Measurements from ENCODE around the gene THRB. TPM values are rescaled to one million over a fixed set of nuclear protein-coding genes. Genes with fewer than 3 reads are reported as not detected.
"Not testable (repeated sequence)": the region's sequence is repeated elsewhere in the genome, so short reads cannot be mapped to it uniquely, and the experiment has no call there.

Gene THRB
- total and polyA plus RNA-seq, 5 donors from 2014 or later = 0.30 TPM; not detected in 4

DNA sequence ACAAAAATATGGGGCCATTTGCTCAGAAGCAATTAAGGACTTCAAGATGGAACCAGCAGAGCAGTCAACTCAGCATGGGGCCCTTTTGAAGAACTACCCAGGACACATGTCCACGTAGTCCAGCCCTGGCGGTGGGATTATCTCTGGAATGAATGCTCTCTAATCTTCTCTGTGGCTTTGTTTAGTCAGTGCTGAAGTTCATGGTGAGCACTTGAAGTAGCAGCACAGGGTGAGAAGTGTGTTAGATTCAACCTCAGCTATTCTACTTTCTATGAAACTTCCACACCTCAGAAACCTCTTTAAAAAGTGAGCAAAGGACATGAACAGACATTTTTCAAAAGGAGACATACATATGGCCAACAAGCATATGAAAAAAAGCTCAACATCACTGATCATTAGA, 74.4 kb downstream of the THRB start:
- no peaks in the 10 kb centered on the region for H3K27me3 ChIP-seq (ENCODE audit: control insufficient read depth, insufficient read depth, low read length)
- H3K9me3 ChIP-seq (ENCODE audit: control insufficient read depth in 2 of 2, low read length in 2 of 2) = no peaks in the 10 kb centered on the region
- H3K4me3 Mint-ChIP-seq = no peak overlapping the region
- H3K9me3 Mint-ChIP-seq = peaks cover 0 to 5% (median 3%) of the 10 kb centered on the region in 7 donors
- H3K4me3 ChIP-seq (ENCODE audit: low read depth, low read length) = no peak overlapping the region
- DNase-seq = no peak
- H3K36me3 ChIP-seq (ENCODE audit: control insufficient read depth, insufficient read depth, low read length) = no peaks in the 10 kb centered on the region
- ATAC-seq (ENCODE audit: low read depth in 2 of 2) = no peak
- no peaks in the 10 kb centered on the region for H3K4me1 ChIP-seq (ENCODE audit: control insufficient read depth, insufficient read depth, low read length, poor library complexity, severe bottlenecking)
- no peaks in the 10 kb centered on the region for H3K4me1 Mint-ChIP-seq
- no peaks in the 10 kb centered on the region for H3K27me3 Mint-ChIP-seq
- no peak overlapping the region for H3K27ac ChIP-seq (ENCODE audit: insufficient read depth, low read length, poor library complexity, severe bottlenecking)
- H3K36me3 Mint-ChIP-seq = no peaks in the 10 kb centered on the region
- no peak overlapping the region for H3K27ac Mint-ChIP-seq

- Histone ChIP-seq H3K4me1 (ENCODE audit: control insufficient read depth, insufficient read depth, low read length, poor library complexity, severe bottlenecking) (no peaks in the 10 kb centered on the region), H3K9me3 (ENCODE audit: control insufficient read depth in 2 of 2, low read length in 2 of 2) (peaks cover 0 to 3% of the 10 kb centered on the region in 2 experiments), H3K27ac (ENCODE audit: insufficient read depth, low read length, poor library complexity, severe bottlenecking) (no peak overlapping the region), H3K27me3 (ENCODE audit: control insufficient read depth, insufficient read depth, low read length) (no peaks in the 10 kb centered on the region), H3K4me3 (ENCODE audit: low read depth, low read length) (no peak overlapping the region), H3K36me3 (ENCODE audit: control insufficient read depth, insufficient read depth, low read length) (no peaks in the 10 kb centered on the region)
- peaks cover 0 to 5% (median 3%) of the 10 kb centered on the region in 7 donors for H3K9me3 Mint-ChIP-seq
- no peak overlapping the region for H3K27ac Mint-ChIP-seq
- no peaks in the 10 kb centered on the region for H3K27me3 Mint-ChIP-seq
- H3K36me3 Mint-ChIP-seq = no peaks in the 10 kb centered on the region
- H3K4me1 Mint-ChIP-seq = no peaks in the 10 kb centered on the region
- ATAC-seq (ENCODE audit: low read depth in 2 of 2) (no peak), DNase-seq (no peak)
- H3K4me3 Mint-ChIP-seq = no peak overlapping the region
Observed at GRCh38 chr3:24419067-24419791, 75.4 kb downstream of the THRB start.

DNA sequence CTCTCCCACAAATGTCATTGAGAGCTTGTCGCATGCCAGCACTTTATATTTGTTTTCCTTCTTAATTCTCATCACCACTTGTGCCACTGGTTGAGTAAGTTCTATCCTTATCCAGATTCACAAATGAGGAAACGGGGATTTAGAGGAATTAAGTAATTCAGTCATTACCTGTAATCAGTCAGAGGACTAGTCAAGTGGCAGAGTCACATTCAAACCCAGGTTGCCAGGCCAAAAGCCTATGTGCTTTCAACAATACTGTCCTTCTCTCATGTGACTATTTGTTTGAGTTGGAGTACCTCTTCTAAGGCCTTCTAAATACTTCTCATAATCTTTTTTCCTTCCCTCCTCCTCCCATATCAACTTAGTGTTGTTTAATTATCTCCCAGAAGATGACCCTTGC, 76.9 kb downstream of the THRB start:
- DNase-seq (no peak), ATAC-seq (ENCODE audit: low read depth in 2 of 2) (no peak)
- H3K4me3 Mint-ChIP-seq = no peak overlapping the region
- Histone ChIP-seq H3K27me3 (ENCODE audit: control insufficient read depth, insufficient read depth, low read length) (no peaks in the 10 kb centered on the region), H3K4me1 (ENCODE audit: control insufficient read depth, insufficient read depth, low read length, poor library complexity, severe bottlenecking) (no peaks in the 10 kb centered on the region), H3K36me3 (ENCODE audit: control insufficient read depth, insufficient read depth, low read length) (no peaks in the 10 kb centered on the region), H3K4me3 (ENCODE audit: low read depth, low read length) (no peak overlapping the region), H3K9me3 (ENCODE audit: control insufficient read depth in 2 of 2, low read length in 2 of 2) (peaks cover 0 to 3% of the 10 kb centered on the region in 2 experiments), H3K27ac (ENCODE audit: insufficient read depth, low read length, poor library complexity, severe bottlenecking) (no peak overlapping the region)
- no peaks in the 10 kb centered on the region for H3K36me3 Mint-ChIP-seq
- H3K9me3 Mint-ChIP-seq = peaks cover 0 to 5% (median 3%) of the 10 kb centered on the region in 7 donors
- H3K27ac Mint-ChIP-seq = no peak overlapping the region
- no peaks in the 10 kb centered on the region for H3K27me3 Mint-ChIP-seq
- no peaks in the 10 kb centered on the region for H3K4me1 Mint-ChIP-seq

DNA sequence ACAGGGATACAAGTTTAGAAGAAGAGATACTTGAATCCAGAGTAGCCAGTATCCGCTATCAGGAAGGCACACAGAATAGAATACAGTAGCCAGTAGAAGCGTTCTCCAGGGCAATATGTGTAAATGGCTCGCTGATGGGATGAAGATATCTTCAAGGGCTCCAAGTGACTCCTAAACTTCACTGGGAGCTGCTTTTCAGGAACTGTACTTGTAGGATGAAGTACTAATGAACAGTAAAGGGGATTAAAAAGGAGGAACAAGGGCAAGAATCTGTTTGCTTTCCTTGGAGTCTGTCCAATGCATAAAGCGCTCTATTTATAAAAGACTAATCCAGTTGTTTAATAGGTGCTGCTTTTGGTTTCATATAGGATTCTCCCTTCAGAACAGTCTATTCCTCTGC, 78.4 kb downstream of the THRB start:
- Histone ChIP-seq H3K36me3 (ENCODE audit: control insufficient read depth, insufficient read depth, low read length) (no peaks in the 10 kb centered on the region), H3K27me3 (ENCODE audit: control insufficient read depth, insufficient read depth, low read length) (no peaks in the 10 kb centered on the region), H3K27ac (ENCODE audit: insufficient read depth, low read length, poor library complexity, severe bottlenecking) (no peak overlapping the region), H3K4me3 (ENCODE audit: low read depth, low read length) (no peak overlapping the region), H3K9me3 (ENCODE audit: control insufficient read depth in 2 of 2, low read length in 2 of 2) (peaks cover 0 to 3% of the 10 kb centered on the region in 2 experiments), H3K4me1 (ENCODE audit: control insufficient read depth, insufficient read depth, low read length, poor library complexity, severe bottlenecking) (no peaks in the 10 kb centered on the region)
- Mint-ChIP-seq H3K9me3 (peaks cover 0 to 5% (median 2%) of the 10 kb centered on the region in 7 donors), H3K27me3 (no peaks in the 10 kb centered on the region), H3K27ac (no peak overlapping the region), H3K4me1 (no peaks in the 10 kb centered on the region), H3K4me3 (no peak overlapping the region), H3K36me3 (no peaks in the 10 kb centered on the region)
- DNase-seq = no peak
- no peak for ATAC-seq (ENCODE audit: low read depth in 2 of 2)

DNA sequence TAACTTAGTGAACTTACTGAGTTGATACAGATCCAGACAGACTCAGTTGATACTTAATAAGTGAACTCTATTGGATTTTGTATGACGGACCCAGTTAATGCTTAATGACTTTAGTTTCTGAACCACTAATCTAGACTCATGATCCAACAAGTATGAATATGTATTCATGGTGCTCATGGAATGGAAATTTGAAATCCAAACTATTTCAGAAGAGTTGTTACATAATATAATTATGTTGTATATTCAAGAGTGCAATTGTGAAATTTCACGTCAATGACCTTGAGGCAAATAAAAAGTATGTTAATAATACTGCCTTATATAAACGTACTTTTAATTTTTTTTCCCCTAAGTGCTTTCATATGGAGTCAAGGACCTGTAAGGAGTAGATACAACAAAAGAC, 78.8 kb downstream of the THRB start:
- ATAC-seq (ENCODE audit: low read depth in 2 of 2) = no peak
- DNase-seq = no peak
- H3K27me3 Mint-ChIP-seq = no peaks in the 10 kb centered on the region
- H3K36me3 ChIP-seq (ENCODE audit: control insufficient read depth, insufficient read depth, low read length) = no peaks in the 10 kb centered on the region
- H3K27me3 ChIP-seq (ENCODE audit: control insufficient read depth, insufficient read depth, low read length) = no peaks in the 10 kb centered on the region
- no peaks in the 10 kb centered on the region for H3K36me3 Mint-ChIP-seq
- H3K4me3 ChIP-seq (ENCODE audit: low read depth, low read length) = no peak overlapping the region
- no peak overlapping the region for H3K27ac ChIP-seq (ENCODE audit: insufficient read depth, low read length, poor library complexity, severe bottlenecking)
- no peaks in the 10 kb centered on the region for H3K4me1 ChIP-seq (ENCODE audit: control insufficient read depth, insufficient read depth, low read length, poor library complexity, severe bottlenecking)
- peaks cover 0 to 5% (median 1%) of the 10 kb centered on the region in 7 donors for H3K9me3 Mint-ChIP-seq
- H3K27ac Mint-ChIP-seq = no peak overlapping the region
- peaks cover 0 to 3% of the 10 kb centered on the region in 2 experiments for H3K9me3 ChIP-seq (ENCODE audit: control insufficient read depth in 2 of 2, low read length in 2 of 2)
- no peak overlapping the region for H3K4me3 Mint-ChIP-seq
- no peaks in the 10 kb centered on the region for H3K4me1 Mint-ChIP-seq

DNA sequence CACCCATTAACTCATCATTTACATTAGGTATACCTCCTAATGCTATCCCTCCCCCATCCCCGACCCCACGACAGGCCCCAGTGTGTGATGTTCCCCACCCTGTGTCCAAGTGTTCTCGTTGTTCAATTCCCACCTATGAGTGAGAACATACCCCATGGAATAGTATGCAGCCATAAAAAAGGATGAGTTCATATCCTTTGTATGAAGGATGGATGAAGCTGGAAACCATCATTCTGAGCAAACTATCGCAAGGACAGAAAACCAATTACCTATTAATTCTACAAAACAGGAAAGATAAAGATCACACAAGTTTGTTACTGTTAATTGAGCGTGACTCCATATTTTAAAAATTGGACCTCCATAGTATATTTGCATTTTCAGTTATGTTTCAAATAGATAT, 81.0 kb downstream of the THRB start:
- not testable (repeated sequence) for DNase-seq; H3K9me3 ChIP-seq (ENCODE audit: control insufficient read depth in 2 of 2, low read length in 2 of 2); H3K4me3 Mint-ChIP-seq; ATAC-seq (ENCODE audit: low read depth in 2 of 2); H3K4me1 Mint-ChIP-seq; H3K36me3 Mint-ChIP-seq; H3K9me3 Mint-ChIP-seq; H3K4me3 ChIP-seq (ENCODE audit: low read depth, low read length); H3K27ac ChIP-seq (ENCODE audit: insufficient read depth, low read length, poor library complexity, severe bottlenecking); H3K27me3 Mint-ChIP-seq; H3K4me1 ChIP-seq (ENCODE audit: control insufficient read depth, insufficient read depth, low read length, poor library complexity, severe bottlenecking); H3K27ac Mint-ChIP-seq; H3K27me3 ChIP-seq (ENCODE audit: control insufficient read depth, insufficient read depth, low read length); H3K36me3 ChIP-seq (ENCODE audit: control insufficient read depth, insufficient read depth, low read length)

DNA sequence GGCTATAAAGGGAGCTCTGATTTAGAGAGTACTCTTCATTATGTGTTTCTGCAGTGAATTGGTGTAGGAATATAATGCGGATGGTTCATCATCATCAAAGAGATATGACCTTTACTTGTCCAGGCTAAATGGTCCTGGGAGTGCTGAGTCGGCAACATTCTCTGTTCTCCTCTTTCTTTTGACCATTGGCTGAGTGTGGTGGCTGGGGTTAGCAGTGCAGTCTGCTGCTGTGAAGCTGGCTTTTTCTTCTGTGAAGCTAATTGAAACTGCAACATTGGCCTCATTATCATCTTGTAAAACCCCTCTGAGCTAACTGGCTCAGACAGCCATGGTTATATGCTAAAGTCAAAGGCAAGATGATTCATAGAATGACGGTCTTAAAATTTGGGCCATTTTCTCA, 83.8 kb downstream of the THRB start:
- H3K9me3 Mint-ChIP-seq = peaks cover 0 to 2% (median 0%) of the 10 kb centered on the region in 7 donors
- DNase-seq = no peak
- H3K27me3 Mint-ChIP-seq = no peaks in the 10 kb centered on the region
- no peaks in the 10 kb centered on the region for H3K27me3 ChIP-seq (ENCODE audit: control insufficient read depth, insufficient read depth, low read length)
- no peaks in the 10 kb centered on the region for H3K4me1 ChIP-seq (ENCODE audit: control insufficient read depth, insufficient read depth, low read length, poor library complexity, severe bottlenecking)
- H3K4me3 Mint-ChIP-seq = no peak overlapping the region
- no peak overlapping the region for H3K4me3 ChIP-seq (ENCODE audit: low read depth, low read length)
- no peak for ATAC-seq (ENCODE audit: low read depth in 2 of 2)
- H3K27ac ChIP-seq (ENCODE audit: insufficient read depth, low read length, poor library complexity, severe bottlenecking) = no peak overlapping the region
- no peaks in the 10 kb centered on the region for H3K4me1 Mint-ChIP-seq
- H3K36me3 Mint-ChIP-seq = no peaks in the 10 kb centered on the region
- H3K9me3 ChIP-seq (ENCODE audit: control insufficient read depth in 2 of 2, low read length in 2 of 2) = peaks cover 0 to 3% of the 10 kb centered on the region in 2 experiments
- no peaks in the 10 kb centered on the region for H3K36me3 ChIP-seq (ENCODE audit: control insufficient read depth, insufficient read depth, low read length)
- no peak overlapping the region for H3K27ac Mint-ChIP-seq

GRCh38 chr3:24407980-24408680, 86.5 kb downstream of the THRB start:
- no peak overlapping the region for H3K27ac ChIP-seq (ENCODE audit: insufficient read depth, low read length, poor library complexity, severe bottlenecking)
- Mint-ChIP-seq H3K4me1 (no peaks in the 10 kb centered on the region), H3K27ac (no peak overlapping the region), H3K27me3 (no peaks in the 10 kb centered on the region), H3K36me3 (no peaks in the 10 kb centered on the region), H3K4me3 (no peak overlapping the region), H3K9me3 (peaks cover 0 to 2% (median 0%) of the 10 kb centered on the region in 7 donors)
- H3K36me3 ChIP-seq (ENCODE audit: control insufficient read depth, insufficient read depth, low read length) = no peaks in the 10 kb centered on the region
- H3K4me3 ChIP-seq (ENCODE audit: low read depth, low read length) = no peak overlapping the region
- no peaks in the 10 kb centered on the region for H3K4me1 ChIP-seq (ENCODE audit: control insufficient read depth, insufficient read depth, low read length, poor library complexity, severe bottlenecking)
- no peak for ATAC-seq (ENCODE audit: low read depth in 2 of 2)
- H3K27me3 ChIP-seq (ENCODE audit: control insufficient read depth, insufficient read depth, low read length) = no peaks in the 10 kb centered on the region
- no peaks in the 10 kb centered on the region for H3K9me3 ChIP-seq (ENCODE audit: control insufficient read depth in 2 of 2, low read length in 2 of 2)
- DNase-seq = no peak
